ENCODE data around the gene CACNG7. TPM values are rescaled to one million over a fixed set of nuclear protein-coding genes. Genes with fewer than 3 reads are reported as not detected.
A peak's percentile ranks its signal among the peaks of the same experiment; 100 is the strongest.

CACNG7 gene
- total RNA-seq, 1 experiment from 2014 or later: 22.7 TPM

- Histone ChIP-seq H4K5ac (ENCODE audit: insufficient read length, low read depth, low read length) (no peak overlapping the region), H2AFZ (ENCODE audit: low read length) (no peak overlapping the region), H3K9me3 (ENCODE audit: control insufficient read depth, low read depth, low read length) (no peaks in the 10 kb centered on the region), H3K79me1 (ENCODE audit: insufficient read depth, low read depth, low read length, poor library complexity, severe bottlenecking) (no peaks in the 10 kb centered on the region), H4K20me1 (ENCODE audit: control insufficient read depth, insufficient read depth, insufficient read length) (no peaks in the 10 kb centered on the region), H3K56ac (ENCODE audit: insufficient read length, low read depth, low read length) (no peak overlapping the region), H4K91ac (ENCODE audit: insufficient read length, low read depth, low read length) (no peak overlapping the region), H3K27me3 (ENCODE audit: insufficient read depth, low read length) (no peaks in the 10 kb centered on the region), H3T11ph (ENCODE audit: low read length) (no peak overlapping the region), H3K27ac (ENCODE audit: insufficient read length, low read depth, low read length) (no peak overlapping the region), H3K9ac (ENCODE audit: extremely low read depth, insufficient read length, low read length) (no peak overlapping the region), H3K18ac (ENCODE audit: insufficient read length, low read depth, low read length) (no peak overlapping the region), H3K4me1 (ENCODE audit: insufficient read depth, low read length) (no peaks in the 10 kb centered on the region; the same call in none of the 2 replicates), H2BK120ac (ENCODE audit: low read depth, low read length, poor library complexity, severe bottlenecking) (no peak overlapping the region), H3K23ac (ENCODE audit: insufficient read length, low read depth, low read length) (no peak overlapping the region), H3K14ac (ENCODE audit: insufficient read depth, low read length) (no peak overlapping the region; the same call in 1 of the 2 replicates), H2BK5ac (ENCODE audit: insufficient read length, low read length) (no peak overlapping the region), H2BK20ac (ENCODE audit: low read depth, low read length, poor library complexity, severe bottlenecking) (no peak overlapping the region), H3K79me2 (ENCODE audit: insufficient read depth, low read length) (no peaks in the 10 kb centered on the region), H4K8ac (replicated peaks; ENCODE audit: insufficient read length, low read depth, low read length) (no peak overlapping the region), H3K4me2 (ENCODE audit: insufficient read depth, insufficient read length, low read length) (no peak overlapping the region), H2BK12ac (ENCODE audit: insufficient read length, low read depth, low read length) (no peak overlapping the region), H2AK5ac (ENCODE audit: insufficient read length, low read length) (no peak overlapping the region), H3K23me2 (ENCODE audit: insufficient read length, low read depth, low read length, poor library complexity, severe bottlenecking) (no peaks in the 10 kb centered on the region), H2BK15ac (ENCODE audit: low read depth, low read length) (no peak overlapping the region), H3K4ac (ENCODE audit: low read depth, low read length) (no peak overlapping the region)
- Mint-ChIP-seq H3K27ac (peak overlapping the region in 2 of 3 experiments; percentile 1 to 30; a peak in 2 of 7 replicates), H3K4me1 (peaks cover 16 to 35% of the 10 kb centered on the region in 2 experiments), H3K27me3 (ENCODE audit: low read depth) (peaks cover 11% of the 10 kb centered on the region), H3K9me3 (peaks cover 0 to 3% of the 10 kb centered on the region in 2 experiments; a peak in 1 of 5 replicates), H3K36me3 (ENCODE audit: insufficient read depth in 1 of 3, low read depth in 3 of 3) (peaks cover 0 to 4% (median 0%) of the 10 kb centered on the region in 3 experiments; a peak in 1 of 7 replicates), H3K4me3 (no peak overlapping the region)
- no peak for TF ChIP-seq CTCF (conservative IDR thresholded peaks at IDR 0.05)
- no CpG with 5 or more reads among the region's 9 CpGs for WGBS (ENCODE audit: extremely low coverage, insufficient read length, low lambda C conversion rate)
- DNase-seq: no peak
These were observed 42.9 kb downstream of the CACNG7 start for GRCh38 chr19:53951947-53952346.
